NB4 (cell line): Measurements from ENCODE around the gene LRBA.
A peak's percentile ranks its signal among the peaks of the same experiment; 100 is the strongest.

Experiments
- DNase-seq: peaks from one replicate; pipeline ENCODE4 v3.0.0; 2010; ENCODE audit warnings: low read depth
- H3K4me3 ChIP-seq: one replicate; pipeline ENCODE4 v1.5.1; 2011; ENCODE audit warnings: mild to moderate bottlenecking, low read depth, low read length, moderate library complexity
- CTCF ChIP-seq: IDR thresholded peaks from one replicate; pipeline ENCODE4 v1.5.1; 2012; ENCODE audit warnings: low read depth, low read length
- MAX ChIP-seq: IDR thresholded peaks from 2 replicates; pipeline ENCODE4 v1.6.1; 2011; ENCODE audit warnings: low read depth, low read length
- MYC ChIP-seq: IDR thresholded peaks from 2 replicates; pipeline ENCODE4 v1.6.1; 2011; ENCODE audit warnings: low read depth, low read length
- POLR2A ChIP-seq: IDR thresholded peaks from 2 replicates; pipeline ENCODE4 v1.6.1; 2011; ENCODE audit warnings: mild to moderate bottlenecking; ENCODE audit not compliant: insufficient read length; ENCODE audit errors: extremely low read depth

The LRBA gene

GRCh38 chr4:150348079-150348478 is 667.0 kb downstream of the LRBA start:
- no peak overlapping the region for H3K4me3 ChIP-seq
- DNase-seq: peak; percentile 69
- TF ChIP-seq POLR2A: no peak
- no peak for TF ChIP-seq MAX
- no peak for TF ChIP-seq MYC
- no peak for TF ChIP-seq CTCF

DNA sequence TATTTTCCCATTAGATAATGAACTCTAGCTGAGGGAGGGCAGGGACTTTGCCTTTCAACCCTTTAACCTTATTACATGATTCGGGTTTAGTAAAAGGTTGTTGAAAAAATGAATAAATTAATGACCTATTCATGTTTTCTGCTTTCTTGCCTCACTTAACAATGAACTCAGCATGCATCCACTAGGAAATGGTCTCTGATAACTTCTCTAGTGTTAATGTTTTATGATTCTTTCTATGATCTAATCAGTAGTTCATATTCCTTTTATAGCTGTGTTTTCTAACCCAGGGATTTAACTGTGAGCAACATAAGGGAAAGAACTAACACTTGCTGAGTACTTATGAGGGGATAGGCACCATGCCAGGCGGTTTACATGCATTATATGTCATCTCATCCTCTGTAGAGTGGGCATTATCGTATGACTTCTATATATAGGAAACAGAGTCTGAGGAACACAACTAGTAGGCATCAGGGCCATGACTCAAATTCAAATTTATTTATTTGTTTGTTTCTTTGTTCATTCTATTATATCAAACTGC is 669.8 kb downstream of the LRBA start:
- DNase-seq: no peak
- H3K4me3 ChIP-seq: no peak overlapping the region
- no peak for TF ChIP-seq MYC
- TF ChIP-seq POLR2A: no peak
- no peak for TF ChIP-seq CTCF
- TF ChIP-seq MAX: no peak

DNA sequence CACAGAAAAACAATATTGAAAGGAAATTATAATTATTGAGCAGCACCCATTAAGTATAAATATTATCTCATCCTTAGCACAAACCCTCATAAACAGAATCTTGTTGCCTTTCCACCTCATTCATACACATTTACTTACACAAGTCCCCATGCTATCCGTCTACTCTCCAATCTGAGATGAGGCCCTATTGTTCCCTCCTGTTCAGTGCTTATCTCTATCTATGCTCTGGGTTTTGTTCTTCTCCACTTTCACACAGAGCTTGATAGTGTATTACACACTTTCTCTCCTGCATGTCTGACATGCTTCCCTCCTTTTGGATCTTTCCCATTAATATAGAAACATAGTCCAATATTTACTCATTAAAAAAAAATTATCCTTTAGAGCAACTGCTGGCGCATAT is 671.3 kb downstream of the LRBA start:
- H3K4me3 ChIP-seq: no peak overlapping the region
- no peak for DNase-seq
- TF ChIP-seq MAX (no peak), MYC (no peak), CTCF (no peak), POLR2A (no peak)

DNA sequence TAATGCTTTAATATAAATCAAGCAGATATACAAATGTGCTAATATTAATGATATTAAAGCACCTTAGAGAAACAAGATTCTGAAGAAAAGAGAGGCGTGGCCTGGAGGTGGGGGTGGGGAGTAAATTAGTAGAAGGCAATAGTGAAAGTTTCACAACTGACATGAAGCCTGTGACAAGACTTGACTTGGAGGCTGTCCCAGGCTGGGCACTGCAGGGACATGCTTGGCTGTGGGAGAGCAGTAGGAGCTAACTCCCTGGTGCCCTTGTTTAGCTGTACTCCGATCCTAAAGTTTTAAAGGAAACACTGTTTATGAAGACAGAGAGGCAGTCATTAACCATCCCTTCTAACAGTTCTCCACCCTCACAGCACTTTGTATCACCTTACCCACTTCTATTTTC is 672.1 kb downstream of the LRBA start:
- H3K4me3 ChIP-seq: no peak overlapping the region

GRCh38 chr4:150337734-150338133 is 677.4 kb downstream of the LRBA start:
- H3K4me3 ChIP-seq: no peak overlapping the region
- TF ChIP-seq POLR2A (no peak), MYC (no peak), MAX (no peak), CTCF (no peak)
- DNase-seq: no peak

More for the DNA sequence above, 672.1 kb downstream of the LRBA start:
- TF ChIP-seq MAX: no peak
- no peak for TF ChIP-seq POLR2A
- no peak for TF ChIP-seq MYC
- no peak for TF ChIP-seq CTCF
- DNase-seq: no peak
